ENCODE results near the gene ARHGAP26. TPM values are rescaled to one million over a fixed set of nuclear protein-coding genes. Genes with fewer than 3 reads are reported as not detected.

ARHGAP26 gene
- total and polyA plus RNA-seq, 2 donors (not counting 3 experiments of a cell fraction or from before 2014, with no cell fraction given) = 3.1 to 16.2 TPM

- FAIRE-seq (no peak), DNase-seq (ENCODE audit: low read depth, low spot score) (no peak)
- Histone ChIP-seq H2AFZ (ENCODE audit: low read depth, low read length) (no peak overlapping the region), H3K27me3 (ENCODE audit: control insufficient read depth in 2 of 2, insufficient read depth in 2 of 2, low read length in 2 of 2) (no peaks in the 10 kb centered on the region), H3K4me3 (replicated peaks in 1 of 3; ENCODE audit: insufficient read depth in 1 of 3, low read depth in 1 of 3, low read length in 3 of 3) (no peak overlapping the region), H3K9me1 (replicated peaks; ENCODE audit: control insufficient read depth, extremely low read depth, insufficient read depth, low read length) (no peaks in the 10 kb centered on the region), H3K27ac (ENCODE audit: insufficient read depth, low read depth, low read length) (no peak overlapping the region), H4K20me1 (replicated peaks; ENCODE audit: control insufficient read depth, extremely low read depth, insufficient read depth, low read length) (no peaks in the 10 kb centered on the region), H3K9me3 (replicated peaks; ENCODE audit: control insufficient read depth, insufficient read depth, low read length) (no peaks in the 10 kb centered on the region), H3K9ac (replicated peaks; ENCODE audit: extremely low read depth, insufficient read depth, low read length) (no peak overlapping the region), H3K4me2 (ENCODE audit: insufficient read depth, low read length) (no peak overlapping the region), H3K36me3 (ENCODE audit: control insufficient read depth in 2 of 2, extremely low read depth in 1 of 2, insufficient read depth in 2 of 2, low read length in 2 of 2) (no peaks in the 10 kb centered on the region), H3K79me2 (ENCODE audit: control insufficient read depth, insufficient read depth, low read length) (no peaks in the 10 kb centered on the region), H3K4me1 (ENCODE audit: control insufficient read depth, extremely low read depth, insufficient read depth, low read length) (peaks cover 36% of the 10 kb centered on the region)
- CTCF ChIA-PET = interaction anchor here (0.9 to 1.9 kb wide), 2 partner anchors 32 to 144 kb away, joined by 3 to 7 read pairs; no protein-coding TSS in a partner anchor
- intact Hi-C loops (cut with micrococcal nuclease) = no loop called here
- POLR2A ChIA-PET = interaction anchor here (0.7 kb wide), 1 partner anchor 312 kb away, joined by 4 read pairs; no protein-coding TSS in a partner anchor
- no TSS peak for BruUV-seq (replicated peaks)
- dilution Hi-C loops (cut with MboI; ENCODE audit: extremely low pct_ligation_motif_present, low sequenced_read_pairs) = no loop called here
- no peak for TF ChIP-seq JUN (IDR thresholded peaks at IDR 0.05; ENCODE audit: borderline replicate concordance, insufficient read depth, insufficient read length, low read depth)
- TF ChIP-seq MAX (IDR thresholded peaks at IDR 0.05; ENCODE audit: insufficient read depth, insufficient read length) = no peak
- no peak for TF ChIP-seq EZH2 (IDR thresholded peaks at IDR 0.05; ENCODE audit: borderline replicate concordance, low read depth, low read length, severe bottlenecking)
- TF ChIP-seq POLR2AphosphoS5 (IDR thresholded peaks at IDR 0.05; ENCODE audit: insufficient read depth, low read depth, low read length) = no peak
- no peak for TF ChIP-seq FOS (IDR thresholded peaks at IDR 0.05; ENCODE audit: borderline replicate concordance, insufficient read depth, low read length)
- no peak for TF ChIP-seq MYC (IDR thresholded peaks at IDR 0.05; ENCODE audit: low read depth, low read length)
- TF ChIP-seq POLR2A (IDR thresholded peaks at IDR 0.05; ENCODE audit: low read depth, low read length) = no peak
- no peak for TF ChIP-seq GATA2 (IDR thresholded peaks at IDR 0.05; ENCODE audit: insufficient read depth, insufficient read length, low read depth, low read length)
- TF ChIP-seq CTCF (IDR thresholded peaks at IDR 0.05; ENCODE audit: extremely low read depth in 1 of 2, insufficient read depth in 1 of 2, low read depth in 1 of 2, low read length in 2 of 2) = no peak
Observed at GRCh38 chr5:142745268-142745667, 24.9 kb upstream of the ARHGAP26 start.
